GM18519 (cell line): ENCODE results near the gene KPNA2.

ENCODE experiments used
- ATAC-seq: cut with Tn5 transposase; IDR thresholded peaks from one replicate; pipeline ENCODE4 v1.9.1; 2021; ENCODE audit warnings: mild to moderate bottlenecking, moderate library complexity; ENCODE audit not compliant: unreplicated experiment, low FRiP score

The KPNA2 gene

GRCh38 chr17:68095205-68095811, 59.8 kb downstream of the KPNA2 start:
- ATAC-seq: no peak

DNA sequence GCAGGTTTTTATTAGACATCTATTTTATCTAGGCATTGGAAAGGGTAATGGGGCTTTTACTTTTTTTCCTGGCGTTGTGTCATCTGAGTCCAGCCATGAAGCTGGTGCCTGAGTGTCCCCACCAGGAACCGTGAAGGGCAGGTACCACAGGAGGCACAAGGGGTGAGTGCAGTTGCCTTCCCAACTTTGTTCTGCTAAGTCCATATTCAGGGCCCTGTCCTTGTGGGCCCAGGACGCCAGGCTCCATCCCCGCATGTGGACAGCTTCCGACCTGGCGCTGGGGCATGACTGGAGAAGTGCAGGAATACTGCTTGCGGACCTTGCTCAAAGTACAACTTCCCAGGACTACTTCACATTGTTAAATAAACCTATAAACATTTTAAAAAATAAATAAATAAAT, 60.6 kb downstream of the KPNA2 start:
- no peak for ATAC-seq
